Hepatic stellate cell (primary cell): ENCODE measurements around the gene TCEAL3.
A peak's percentile ranks its signal among the peaks of the same experiment; 100 is the strongest.
"Not testable (repeated sequence)": the region's sequence is repeated elsewhere in the genome, so short reads cannot be mapped to it uniquely, and the experiment has no call there.

Experiments
- DNase-seq: peaks from one replicate; pipeline ENCODE4 v3.0.0; 2011; ENCODE audit warnings: low spot score

The TCEAL3 gene

GRCh38 chrX:103626855-103627254 lies 19.1 kb downstream of the TCEAL3 start:
- no peak for DNase-seq

- no peak for DNase-seq
Measured at GRCh38 chrX:103628386-103629317, 20.9 kb downstream of the TCEAL3 start, which contains the start of gene TCEAL1. TCEAL1 (plus strand) TSS chrX:103628975; CDS start chrX:103629917, 942 bp downstream.

GRCh38 chrX:103629318-103630170 lies 21.8 kb downstream of the TCEAL3 start:
- no peak for DNase-seq

GRCh38 chrX:103630171-103630511 lies 22.4 kb downstream of the TCEAL3 start:
- no peak for DNase-seq

GRCh38 chrX:103631145-103631544 lies 23.4 kb downstream of the TCEAL3 start:
- no peak for DNase-seq

- DNase-seq = no peak
Measured at GRCh38 chrX:103635436-103635835, 27.7 kb downstream of the TCEAL3 start.

GRCh38 chrX:103637604-103638338 lies 30.0 kb downstream of the TCEAL3 start:
- DNase-seq = no peak

GRCh38 chrX:103638479-103639346 lies 30.9 kb downstream of the TCEAL3 start:
- DNase-seq = not testable (repeated sequence)

GRCh38 chrX:103640401-103641155 lies 32.8 kb downstream of the TCEAL3 start:
- DNase-seq = no peak

- DNase-seq = no peak
Measured at GRCh38 chrX:103644125-103644524, 36.4 kb downstream of the TCEAL3 start.

- no peak for DNase-seq
Measured at GRCh38 chrX:103647630-103648029, 39.9 kb downstream of the TCEAL3 start.

GRCh38 chrX:103651151-103651773 lies 43.5 kb downstream of the TCEAL3 start:
- DNase-seq = no peak

- DNase-seq = not testable (repeated sequence)
Measured at GRCh38 chrX:103655230-103656000, 47.7 kb downstream of the TCEAL3 start.

GRCh38 chrX:103656617-103657016 lies 48.9 kb downstream of the TCEAL3 start:
- peak; percentile 26 for DNase-seq

- DNase-seq = not testable (repeated sequence)
Measured at GRCh38 chrX:103657066-103657465, 49.3 kb downstream of the TCEAL3 start.

GRCh38 chrX:103658681-103659433 lies 51.1 kb downstream of the TCEAL3 start:
- no peak for DNase-seq

GRCh38 chrX:103659460-103659859 lies 51.7 kb downstream of the TCEAL3 start:
- not testable (repeated sequence) for DNase-seq
